Adrenal gland (tissue), 12 donors: ENCODE measurements around the gene LY86. TPM values are rescaled to one million over a fixed set of nuclear protein-coding genes. Genes with fewer than 3 reads are reported as not detected.
A peak's percentile ranks its signal among the peaks of the same experiment; 100 is the strongest.

Source experiments
- DNase-seq, 7 donors: peaks; one replicate each; pipeline ENCODE4 v3.0.0-alpha.2; 2019 to 2020
- H3K27ac ChIP-seq, 5 donors: fragments of 200-600 bp; sonication (generic) in 4 of 5; 1 replicate in 3 of 5; 2 replicates in 2 of 5; pipeline versions ENCODE4 v1.5.1 to v1.8.0; 2016 to 2020; ENCODE audit warnings: mild to moderate bottlenecking in 1 of 5
- H3K27me3 ChIP-seq: fragments of 200-600 bp; 2 replicates; pipeline ENCODE4 v1.8.0; 2021
- H3K36me3 ChIP-seq, 2 donors: fragments of 200-600 bp; replicated peaks in 1 of 2; 1 replicate in 1 of 2; 2 replicates in 1 of 2; pipeline versions ENCODE4 v1.5.1 to v1.8.0; 2018 to 2022
- H3K4me1 ChIP-seq, 2 donors: fragments of 200-600 bp; replicated peaks in 1 of 2; 1 replicate in 1 of 2; 2 replicates in 1 of 2; pipeline versions ENCODE4 v1.5.1 to v1.8.0; 2018 to 2021
- H3K4me3 ChIP-seq, 4 donors: fragments of 200-600 bp; sonication (generic) in 3 of 4; one replicate each; pipeline ENCODE4 v1.5.1; 2016 to 2018
- H3K9me3 ChIP-seq, 3 donors: fragments of 200-600 bp; sonication (generic) in 1 of 3; replicated peaks in 1 of 3; 1 replicate in 2 of 3; 2 replicates in 1 of 3; pipeline versions ENCODE4 v1.5.1 to v1.8.0; 2016 to 2021
- CTCF ChIP-seq, 6 experiments: fragments of 450-650 bp in 4 of 6; fragments of 200-600 bp in 2 of 6; sonication (generic) in 1 of 6; IDR thresholded peaks; 1 replicate in 5 of 6; 2 replicates in 1 of 6; pipeline versions ENCODE4 v1.5.1 to v1.8.0; 2016 to 2021; ENCODE audit warnings: antibody characterized with exemption in 6 of 6, mild to moderate bottlenecking in 2 of 6, moderate library complexity in 1 of 6
- POLR2A ChIP-seq, 2 donors: fragments of 450-650 bp; IDR thresholded peaks; one replicate each; pipeline ENCODE4 v1.6.1; 2017; ENCODE audit warnings: antibody characterized with exemption in 2 of 2, mild to moderate bottlenecking in 2 of 2, moderate library complexity in 1 of 2
- WGBS, 4 donors: extraction: QIAGEN DNeasy Blood & Tissue Kit in 2 of 4; methylation state at CpG; one replicate each; pipeline versions ENCODE4 v1.1.5 to v1.1.7; 2013 to 2017; 5-methylcytosine and 5-hydroxymethylcytosine counted together
- intact Hi-C, 2 donors: fragments of 100-400 bp; cut with DNase I; formaldehyde crosslinking; loops; one replicate each; pipeline versions ENCODE4 v1.14.1 to v1.15.0; 2022 to 2023
- polyA plus RNA-seq, 3 donors: library from polyadenylated mRNA; stranded (reverse); fragments of 200-250 nt in 2 of 3; fragments of 350-450 nt in 1 of 3; fragmentation: Illumina TruSeq in 1 of 3; extraction: RNeasy Lipid Tissue Mini Kit (QIAGEN cat#74804) in 1 of 3; gene quantifications; one replicate each; pipeline ENCODE4 v1.2.3, GENCODE V29; 2013 to 2014
- total RNA-seq, 9 donors: library from RNA; depleted of rRNA in 4 of 9; stranded (reverse); fragments of >200 nt in 4 of 9; fragments of 120-200 nt in 1 of 9; fragmentation: NEBNext Ultra II Directional in 1 of 9; extraction: Animal tissue kit (Norgen Biotek cat#: 25700) in 1 of 9; gene quantifications; one replicate each; pipeline versions ENCODE4 v1.1.0 to v1.2.4, GENCODE V29; 2013 to 2023
- donor health status: healthy with polysubstance abuse.
- donor health status: Bipolar disorder and iron deficiency.
- donor health status: DM: yes; HTN: yes; CAD: no.
- donor health status: DM: no; HTN: no; CAD: no.
- donor health status: DM: no; HTN: no; CAD: no.
- donor health status: DM: yes; HTN: yes; CAD: no.

LY86 gene
- total and polyA plus RNA-seq, 12 donors = 0.60 to 25.7 (median 7.1) TPM

GRCh38 chr6:6699741-6700367 is 111.3 kb downstream of the LY86 start:
- Histone ChIP-seq H3K27ac (peak overlapping the region; percentile 50 to 76 (median 54)), H3K4me3 (no peak overlapping the region), H3K9me3 (no peaks in the 10 kb centered on the region), H3K27me3 (no peaks in the 10 kb centered on the region), H3K4me1 (peaks cover 20 to 31% of the 10 kb centered on the region in 2 donors), H3K36me3 (no peaks in the 10 kb centered on the region)
- DNase-seq = peak; percentile 90 to 97 (median 96)
- intact Hi-C loops = no loop called here
- 21 to 32% (median 25%) methylated on average over 9 to 11 of the region's 11 CpGs for WGBS, 4 donors
- TF ChIP-seq POLR2A (IDR thresholded peaks at IDR 0.05) (peak in 1 of 2 donors; percentile 24), CTCF (IDR thresholded peaks at IDR 0.05) (peak in 1 of 6 experiments; percentile 6)

GRCh38 chr6:6700407-6701270 is 112.1 kb downstream of the LY86 start:
- WGBS, 4 donors = 50 to 58% (median 53%) methylated on average over 13 of the region's 13 CpGs

GRCh38 chr6:6701864-6702263 is 113.3 kb downstream of the LY86 start:
- no peak for DNase-seq
- 63 to 85% (median 72%) methylated on average over 9 of the region's 9 CpGs for WGBS, 4 donors
- H3K4me3 ChIP-seq = no peak overlapping the region
- H3K9me3 ChIP-seq = no peaks in the 10 kb centered on the region
- no peaks in the 10 kb centered on the region for H3K36me3 ChIP-seq
- no peak for TF ChIP-seq CTCF (IDR thresholded peaks at IDR 0.05)
- H3K4me1 ChIP-seq = peaks cover 6 to 16% of the 10 kb centered on the region in 2 donors
- intact Hi-C loops = no loop called here
- no peak overlapping the region for H3K27ac ChIP-seq
- no peaks in the 10 kb centered on the region for H3K27me3 ChIP-seq

More at GRCh38 chr6:6700407-6701270, 112.1 kb downstream of the LY86 start:
- H3K4me1 ChIP-seq = peaks cover 18 to 27% of the 10 kb centered on the region in 2 donors
- TF ChIP-seq CTCF (IDR thresholded peaks at IDR 0.05) (no peak), POLR2A (IDR thresholded peaks at IDR 0.05) (peak in 1 of 2 donors; percentile 4)
- H3K4me3 ChIP-seq = no peak overlapping the region
- intact Hi-C loops = no loop called here
- no peaks in the 10 kb centered on the region for H3K9me3 ChIP-seq
- H3K36me3 ChIP-seq = no peaks in the 10 kb centered on the region
- DNase-seq = peak in 1 of 7 donors; percentile 42
- no peaks in the 10 kb centered on the region for H3K27me3 ChIP-seq
- peak overlapping the region in 4 of 5 donors; percentile 50 to 76 (median 58) for H3K27ac ChIP-seq

GRCh38 chr6:6703699-6704098 is 115.2 kb downstream of the LY86 start:
- H3K9me3 ChIP-seq = no peaks in the 10 kb centered on the region
- no peak for DNase-seq
- no peaks in the 10 kb centered on the region for H3K27me3 ChIP-seq
- no peak for TF ChIP-seq CTCF (IDR thresholded peaks at IDR 0.05)
- TF ChIP-seq POLR2A (IDR thresholded peaks at IDR 0.05) = no peak
- no peak overlapping the region for H3K27ac ChIP-seq
- peaks cover 6 to 13% of the 10 kb centered on the region in 2 donors for H3K4me1 ChIP-seq
- no peaks in the 10 kb centered on the region for H3K36me3 ChIP-seq
- 39 to 46% (median 44%) methylated on average over 4 of the region's 4 CpGs for WGBS, 4 donors
- intact Hi-C loops = no loop called here
- no peak overlapping the region for H3K4me3 ChIP-seq
